HG03558 (cell line): ENCODE results near the gene OR10D3.
"Not testable (repeated sequence)": the region's sequence is repeated elsewhere in the genome, so short reads cannot be mapped to it uniquely, and the experiment has no call there.

Experiments used
- ATAC-seq: cut with Tn5 transposase; IDR thresholded peaks from one replicate; pipeline ENCODE4 v1.9.1; 2021; ENCODE audit warnings: moderate number of reproducible peaks; ENCODE audit not compliant: unreplicated experiment; ENCODE audit errors: extremely low read depth

Gene OR10D3

GRCh38 chr11:124183068-124183467, at the start of gene OR10D3:
TSS of gene OR10D3 (plus strand) at chr11:124183345. CDS start at chr11:124185270, 1,925 bp downstream.
- no peak for ATAC-seq

- ATAC-seq, result no peak
Observed at GRCh38 chr11:124143034-124143433, 40.1 kb upstream of the OR10D3 start.

- no peak for ATAC-seq
Observed at GRCh38 chr11:124147951-124148350, 35.2 kb upstream of the OR10D3 start.

GRCh38 chr11:124150684-124151083, 32.5 kb upstream of the OR10D3 start:
- no peak for ATAC-seq

DNA sequence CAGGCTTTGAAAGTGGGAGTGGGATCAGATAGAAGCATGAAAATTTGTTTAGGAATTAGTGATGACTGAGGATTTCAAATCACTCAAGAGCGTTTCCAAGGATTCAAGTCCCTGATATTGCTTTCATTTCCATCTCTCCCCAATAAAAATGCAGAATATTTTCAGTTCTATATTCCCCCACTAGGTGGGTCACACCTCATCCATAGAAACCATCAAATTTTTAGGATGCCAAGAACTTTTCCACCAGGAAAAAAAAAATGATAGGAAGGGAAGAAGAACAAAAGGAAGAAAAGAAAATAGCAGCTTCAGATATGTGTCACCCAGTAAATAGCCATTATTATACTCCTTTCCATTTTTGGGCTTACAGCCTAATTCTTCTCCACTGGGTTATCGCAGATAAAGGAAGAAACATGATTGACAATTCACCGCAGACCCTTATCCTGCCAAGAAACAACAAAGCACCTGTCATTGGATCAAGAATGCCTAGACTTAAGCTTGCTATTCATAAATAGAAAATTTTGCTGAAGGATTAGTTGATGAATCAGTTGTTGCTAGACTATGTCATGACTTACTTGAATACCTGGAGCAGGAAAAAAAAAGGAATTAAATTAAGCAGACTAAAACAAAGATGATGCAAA, 30.3 kb upstream of the OR10D3 start:
- ATAC-seq, result no peak

- ATAC-seq, result no peak
Observed at GRCh38 chr11:124153821-124154220, 29.3 kb upstream of the OR10D3 start.

DNA sequence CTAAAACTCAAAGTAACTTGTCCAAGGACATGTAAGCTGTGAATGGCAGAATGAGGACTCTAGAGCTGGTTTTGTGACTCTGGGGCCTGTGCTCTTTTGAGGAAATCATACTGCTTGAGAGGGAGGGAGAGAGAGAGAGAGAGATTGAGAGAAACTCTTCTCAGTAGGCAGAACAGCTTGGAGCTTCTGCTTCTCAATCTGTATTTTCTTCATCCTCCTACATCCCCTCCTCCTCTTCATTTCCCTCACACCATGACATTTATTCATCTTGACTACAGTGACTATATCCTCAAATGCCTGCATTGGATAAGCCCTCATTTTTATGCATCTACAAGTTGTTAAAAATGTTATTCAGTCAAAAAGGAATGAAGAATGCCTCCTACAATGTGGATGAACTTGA, 23.7 kb upstream of the OR10D3 start:
- no peak for ATAC-seq

GRCh38 chr11:124160986-124161385, 22.2 kb upstream of the OR10D3 start:
- no peak for ATAC-seq

DNA sequence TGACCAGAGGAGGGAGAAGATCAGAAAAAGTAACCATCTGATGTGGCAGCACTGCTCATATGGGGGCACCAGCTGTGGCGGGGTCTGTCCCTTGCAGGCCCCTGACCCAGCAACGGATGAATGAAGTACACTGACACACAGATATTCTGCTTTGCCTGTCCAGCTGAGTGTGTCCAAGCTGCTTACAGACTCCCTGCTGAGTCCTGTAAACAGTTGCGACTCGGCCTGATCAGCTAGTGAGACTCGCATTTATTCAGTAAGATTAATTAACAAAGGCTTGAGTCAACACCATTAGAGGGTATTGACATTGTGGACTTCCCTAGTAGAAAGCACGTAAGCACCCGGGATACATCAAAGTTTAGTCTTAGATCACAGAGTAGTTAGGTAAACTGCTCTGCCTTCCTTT, 15.3 kb upstream of the OR10D3 start:
- no peak for ATAC-seq

DNA sequence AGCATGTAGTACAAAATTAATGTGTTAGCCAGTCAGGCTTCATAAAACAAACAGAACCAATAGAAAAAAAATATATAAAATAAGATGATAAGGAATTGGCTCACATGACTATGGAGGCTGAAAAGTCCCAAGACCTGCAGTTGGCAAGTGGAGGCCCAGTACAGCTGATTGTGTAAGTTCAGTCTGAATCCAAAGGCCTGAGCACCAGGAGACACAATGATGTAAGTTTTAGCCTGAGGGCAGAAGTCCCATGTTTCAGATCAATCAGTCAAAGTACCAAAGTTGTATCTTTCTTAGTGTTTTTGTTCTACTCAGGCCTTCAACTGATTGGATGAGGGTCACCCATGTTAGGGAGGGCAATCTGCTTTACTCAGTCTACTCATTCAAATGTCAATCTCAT, 14.3 kb upstream of the OR10D3 start:
- no peak for ATAC-seq

- not testable (repeated sequence) for ATAC-seq
Observed at GRCh38 chr11:124170315-124170714, 12.8 kb upstream of the OR10D3 start.

DNA sequence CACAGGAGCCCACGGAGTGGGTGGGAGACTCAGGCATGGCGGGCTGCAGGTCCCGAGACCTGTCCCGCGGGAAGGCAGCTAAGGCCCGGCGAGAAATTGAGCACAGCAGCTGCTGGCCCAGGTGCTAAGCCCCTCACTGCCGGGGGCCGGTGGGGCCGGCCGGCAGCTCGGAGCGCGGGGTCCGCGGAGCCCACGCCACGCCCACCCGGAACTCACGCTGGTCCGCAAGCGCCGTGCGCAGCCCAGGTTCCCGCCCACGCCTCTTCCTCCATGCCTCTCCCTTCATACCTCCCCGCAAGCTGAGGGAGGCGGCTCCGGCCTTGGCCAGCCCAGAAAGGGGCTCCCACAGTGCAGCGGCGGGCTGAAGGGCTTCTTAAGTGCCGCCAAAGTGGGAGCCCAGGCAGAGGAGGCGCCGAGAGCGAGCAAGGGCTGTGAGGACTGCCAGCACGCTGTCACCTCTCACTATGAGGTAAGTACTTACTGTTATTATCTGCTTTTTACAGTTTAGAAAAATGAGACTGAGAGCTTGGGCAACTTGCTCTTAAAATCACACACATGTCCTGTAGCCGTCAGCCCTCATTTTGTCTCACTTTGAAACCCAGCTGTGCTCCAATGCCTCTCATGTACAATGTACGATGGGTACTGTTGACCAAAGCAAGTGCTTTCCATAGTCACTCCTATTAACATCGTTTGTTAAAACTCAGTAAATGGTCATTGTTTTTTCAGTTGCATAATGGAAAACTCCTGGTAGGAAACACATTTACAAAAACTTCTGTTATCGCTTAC, 12.2 kb upstream of the OR10D3 start:
- no peak for ATAC-seq

- no peak for ATAC-seq
Observed at GRCh38 chr11:124172101-124172500, 11.0 kb upstream of the OR10D3 start.

GRCh38 chr11:124172599-124172998, 10.5 kb upstream of the OR10D3 start:
- no peak for ATAC-seq

DNA sequence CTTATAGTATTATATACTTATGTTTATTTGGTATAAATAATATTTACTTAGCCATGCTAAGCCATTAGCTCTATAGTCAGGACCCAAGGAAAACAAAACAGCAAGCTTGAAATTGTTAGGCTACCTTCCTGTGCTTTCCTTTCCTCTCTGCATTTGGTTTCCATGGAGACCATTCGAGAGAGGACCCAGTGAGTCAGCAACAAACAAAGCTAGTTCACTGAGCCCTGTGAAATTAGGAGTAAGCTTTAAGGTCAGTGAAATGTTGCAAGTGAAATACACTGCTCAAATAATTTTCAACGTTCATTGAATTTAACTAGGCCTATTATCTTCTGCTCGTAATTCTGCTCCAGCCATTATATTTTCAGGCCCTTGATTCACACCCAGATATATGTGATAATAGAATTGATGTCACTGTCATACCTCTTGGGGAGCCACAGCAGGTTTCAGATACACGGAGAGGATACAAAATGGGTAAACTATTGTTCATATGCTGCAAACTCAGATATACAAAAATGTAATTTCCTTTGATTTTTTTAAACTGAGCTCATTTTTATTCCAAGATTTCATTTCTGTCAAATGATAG, 9.1 kb upstream of the OR10D3 start:
- ATAC-seq, result no peak

GRCh38 chr11:124176925-124177715, 6.0 kb upstream of the OR10D3 start:
- no peak for ATAC-seq

DNA sequence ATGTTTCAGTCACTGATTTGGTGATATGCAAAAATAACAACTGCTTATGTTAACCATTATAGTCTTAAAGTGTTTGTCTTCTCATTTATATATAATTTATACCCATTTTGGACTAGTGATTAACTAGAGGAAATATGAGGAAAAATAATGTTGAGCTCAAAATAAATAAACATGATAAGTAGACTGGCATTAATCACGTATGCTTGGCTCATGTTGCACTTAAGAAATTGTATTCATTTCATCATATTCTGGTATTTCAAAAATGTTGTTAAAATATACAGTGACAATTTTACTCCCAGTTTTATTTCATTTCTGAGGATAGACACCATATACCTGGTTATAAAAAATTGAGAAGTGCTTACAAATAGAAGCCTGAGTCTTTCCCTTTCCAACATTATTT, 3.8 kb upstream of the OR10D3 start:
- ATAC-seq, result no peak

DNA sequence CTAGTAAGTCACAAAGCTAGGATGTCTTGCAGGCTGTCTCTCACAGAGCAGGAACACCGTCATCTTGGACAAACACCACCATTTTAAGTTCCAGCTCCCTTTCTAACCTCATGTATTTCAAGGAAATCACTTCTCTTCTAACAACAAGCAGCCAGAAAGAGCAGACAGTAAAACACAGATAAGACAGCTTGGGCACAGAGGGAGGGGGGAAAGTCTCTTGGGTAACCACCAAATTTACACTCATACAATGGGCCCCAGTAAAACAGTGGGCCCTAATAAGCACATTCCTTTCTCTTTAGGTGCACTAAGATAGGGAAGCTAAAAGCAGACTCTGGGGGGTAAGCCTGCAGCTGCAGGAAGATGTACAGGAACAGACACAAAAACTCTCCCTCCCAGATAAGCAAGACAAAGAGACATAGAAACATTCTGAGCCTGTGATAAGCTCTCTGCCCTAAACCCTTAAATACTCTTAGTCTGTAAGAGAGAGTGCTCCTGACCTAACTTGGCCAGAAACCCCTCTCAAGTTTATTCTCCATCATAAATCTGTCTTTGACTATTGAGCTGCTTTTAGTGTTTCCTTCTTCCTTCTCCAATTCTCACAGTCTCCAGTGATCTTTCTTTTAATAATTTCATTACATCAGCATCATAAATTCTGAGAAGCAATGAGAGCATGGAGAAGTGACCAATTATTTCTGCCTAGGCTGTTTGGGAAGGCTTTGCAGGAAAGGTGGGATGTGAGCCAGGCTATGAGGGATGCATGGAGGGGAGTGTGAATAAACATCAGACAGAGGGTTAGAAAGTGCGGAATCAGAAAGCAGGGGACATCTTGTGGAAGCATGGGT, 7.4 kb downstream of the OR10D3 start:
- ATAC-seq, result no peak

DNA sequence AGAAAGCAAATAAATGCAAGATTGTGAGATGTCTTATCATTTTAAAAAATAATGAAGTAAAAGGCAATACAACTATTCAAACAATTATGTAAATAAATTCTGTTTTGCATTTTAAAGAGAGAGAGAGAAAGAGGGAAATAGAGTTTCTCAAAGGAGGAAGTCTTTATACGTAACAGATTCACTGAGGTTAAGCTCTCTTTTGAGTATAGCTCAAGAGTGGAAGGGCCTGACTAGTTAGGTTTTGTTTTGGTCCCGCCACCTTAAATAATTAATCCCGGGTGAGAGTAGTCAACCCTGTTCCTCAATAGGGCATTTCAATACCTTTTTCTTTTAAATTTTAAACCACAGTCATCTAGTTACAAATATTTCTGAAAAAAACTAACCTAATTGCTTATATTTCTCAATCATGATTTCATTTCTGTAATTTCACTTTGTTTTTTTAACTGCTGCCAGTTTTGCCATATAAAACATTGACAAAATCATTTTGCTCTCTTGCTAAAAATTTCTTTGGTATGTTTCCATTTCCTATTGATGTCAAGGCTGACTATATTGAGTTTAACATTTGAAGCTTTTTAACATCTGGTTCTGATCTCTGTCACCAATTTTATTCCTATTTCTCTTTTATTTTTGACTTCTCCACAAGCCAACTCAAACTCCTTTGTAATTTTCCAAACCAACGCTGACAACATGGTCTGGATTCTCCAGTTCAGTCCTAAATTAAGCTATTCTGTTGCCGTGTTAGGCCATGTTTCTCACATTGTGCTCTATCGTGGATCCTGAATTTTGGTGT, 10.3 kb downstream of the OR10D3 start:
- ATAC-seq, result no peak
